Endothelial cell of umbilical vein (primary cell): ENCODE data around the gene SF3B1. TPM values are rescaled to one million over a fixed set of nuclear protein-coding genes. Genes with fewer than 3 reads are reported as not detected.
"Not testable (repeated sequence)": the region's sequence is repeated elsewhere in the genome, so short reads cannot be mapped to it uniquely, and the experiment has no call there.

Source experiments
- BruUV-seq: library from RNA; stranded (reverse); fragments of 400-500 nt; replicated peaks from 2 replicates; lab custom pipeline; 2021; lab: Mats Ljungman, UMichigan
- CTCF ChIA-PET: fragments of 300-600, 350-600 bp; sonication (Branson Sonifier 250); formaldehyde crosslinking; loops from one replicate; lab custom pipeline; 2021; ENCODE audit warnings: antibody characterized with exemption, inconsistent platforms; lab: Charles Lee
- POLR2A ChIA-PET: fragments of 300-600, 350-600 bp; sonication (Branson Sonifier 250); formaldehyde crosslinking; loops from one replicate; lab custom pipeline; 2021; ENCODE audit warnings: antibody characterized with exemption, inconsistent platforms; lab: Charles Lee
- DNase-seq: peaks from one replicate; pipeline ENCODE4 v3.0.0-alpha.2; 2011; ENCODE audit warnings: low read depth, low spot score
- FAIRE-seq: peaks from 2 replicates; lab custom pipeline; 2011; peaks lifted over from hg19 to GRCh38; lab: Jason Lieb, UNC
- H2AFZ ChIP-seq: 2 replicates; pipeline ENCODE4 v1.6.0; 2012; ENCODE audit warnings: low read depth, low read length, control low read depth, inconsistent platforms
- H3K27ac ChIP-seq: 2 replicates; pipeline ENCODE4 v1.5.1; 2011; ENCODE audit warnings: low read depth, mild to moderate bottlenecking, control low read depth, low read length, moderate library complexity; ENCODE audit not compliant: insufficient read depth
- H3K27me3 ChIP-seq, 2 experiments: 2 replicates each; pipeline versions ENCODE4 v1.6.0 to v1.6.1; 2011; ENCODE audit warnings: low read length in 2 of 2, mixed read lengths in 1 of 2; ENCODE audit not compliant: control insufficient read depth in 2 of 2, insufficient read depth in 2 of 2
- H3K36me3 ChIP-seq, 2 experiments: 2 replicates in 1 of 2; 3 replicates in 1 of 2; pipeline ENCODE4 v1.5.1; 2011; ENCODE audit warnings: low read length in 2 of 2, mild to moderate bottlenecking in 1 of 2, moderate library complexity in 1 of 2; ENCODE audit not compliant: control insufficient read depth in 2 of 2, insufficient read depth in 2 of 2; ENCODE audit errors: extremely low read depth in 1 of 2
- H3K4me1 ChIP-seq: 3 replicates; pipeline ENCODE4 v1.5.1; 2011; ENCODE audit warnings: mild to moderate bottlenecking, low read length; ENCODE audit not compliant: control insufficient read depth, insufficient read depth; ENCODE audit errors: extremely low read depth
- H3K4me2 ChIP-seq: 2 replicates; pipeline ENCODE4 v1.6.1; 2011; ENCODE audit warnings: low read length, control low read depth, mixed read lengths; ENCODE audit not compliant: insufficient read depth
- H3K4me3 ChIP-seq, 3 experiments: fragments of 200-600 bp in 1 of 3; sonication (generic), shearing (Covaris generic) in 1 of 3; replicated peaks in 1 of 3; 2 replicates each; pipeline ENCODE4 v1.5.1; 2011 to 2016; ENCODE audit warnings: control low read depth in 3 of 3, low read length in 3 of 3, mild to moderate bottlenecking in 2 of 3, inconsistent platforms in 1 of 3, low read depth in 1 of 3, moderate library complexity in 1 of 3; ENCODE audit not compliant: insufficient read depth in 1 of 3
- H3K79me2 ChIP-seq: 2 replicates; pipeline ENCODE4 v1.6.0; 2012; ENCODE audit warnings: low read length, inconsistent platforms; ENCODE audit not compliant: control insufficient read depth, insufficient read depth
- H3K9ac ChIP-seq: replicated peaks from 2 replicates; pipeline ENCODE3; 2011; ENCODE audit warnings: low read length, control low read depth; ENCODE audit not compliant: insufficient read depth; ENCODE audit errors: extremely low read depth
- H3K9me1 ChIP-seq: replicated peaks from 3 replicates; pipeline ENCODE4 v1.6.0; 2011; ENCODE audit warnings: mild to moderate bottlenecking, low read length; ENCODE audit not compliant: control insufficient read depth, insufficient read depth; ENCODE audit errors: extremely low read depth
- H3K9me3 ChIP-seq: replicated peaks from 2 replicates; pipeline ENCODE4 v1.5.1; 2012; ENCODE audit warnings: low read length, inconsistent platforms; ENCODE audit not compliant: control insufficient read depth, insufficient read depth
- H4K20me1 ChIP-seq: replicated peaks from 2 replicates; pipeline ENCODE3; 2011; ENCODE audit warnings: mild to moderate bottlenecking, low read length; ENCODE audit not compliant: control insufficient read depth, insufficient read depth; ENCODE audit errors: extremely low read depth
- MYC ChIP-seq: IDR thresholded peaks from one replicate; pipeline ENCODE4 v1.6.1; 2011; ENCODE audit warnings: mild to moderate bottlenecking, low read depth, low read length
- dilution Hi-C: fragments of 300-500 bp; cut with MboI; formaldehyde crosslinking; loops from one replicate; pipeline ENCODE4 v1.15.0; 2019; ENCODE audit warnings: low sequenced_read_pairs; ENCODE audit not compliant: extremely low pct_ligation_motif_present
- intact Hi-C: fragments of 100-400 bp; cut with micrococcal nuclease; formaldehyde crosslinking; loops from one replicate; pipeline ENCODE4 v1.10.0; 2022
- polyA plus RNA-seq, 4 experiments: library from polyadenylated mRNA; depleted of rRNA in 3 of 4; stranded (reverse) in 3 of 4; unstranded in 1 of 4; fragments of >200 nt; gene quantifications; 2 replicates each; pipeline versions ENCODE4 v1.2.1 to v1.2.3, GENCODE V29; 2011 to 2012; ENCODE audit warnings: missing spikeins in 1 of 4
- small RNA-seq: library from RNA; depleted of rRNA; stranded (forward); fragments of <200 nt; gene quantifications from one replicate; pipeline ENCODE3, GENCODE V24; 2012; ENCODE audit warnings: low replicate concordance, low read depth; ENCODE audit not compliant: insufficient read depth, insufficient read length
- total RNA-seq: library from RNA; stranded (reverse); gene quantifications from 2 replicates; pipeline ENCODE4 v1.2.3, GENCODE V29; 2021

Gene SF3B1
- total and polyA plus RNA-seq, 2 donors (not counting 3 experiments of a cell fraction or from before 2014, with no cell fraction given), result 234 to 321 TPM

DNA sequence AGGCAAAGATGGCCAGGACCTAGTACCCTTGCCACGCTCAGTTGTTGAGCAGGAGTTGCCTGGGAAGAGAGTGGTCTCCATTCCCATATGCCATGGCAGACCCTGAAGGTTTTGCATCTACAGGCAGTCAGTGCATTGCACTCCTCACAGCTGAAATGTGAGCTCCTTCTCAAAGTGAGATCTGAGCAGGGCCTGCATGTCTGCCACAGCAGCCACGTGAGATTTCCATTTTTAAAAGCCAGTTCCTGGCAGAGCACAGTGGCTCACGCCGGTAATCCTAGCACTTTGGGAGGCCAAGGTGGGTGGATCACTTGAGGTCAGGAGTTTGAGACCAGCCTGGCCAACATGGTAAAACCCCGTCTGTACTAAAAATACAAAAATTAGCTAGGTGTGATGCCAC lies 90.9 kb downstream of the SF3B1 start:
- intact Hi-C loops, H3K4me3 ChIP-seq, H4K20me1 ChIP-seq, H3K36me3 ChIP-seq, H3K9me1 ChIP-seq, H3K4me2 ChIP-seq, FAIRE-seq, CTCF ChIA-PET, BruUV-seq, H3K4me1 ChIP-seq, H3K9ac ChIP-seq, H2AFZ ChIP-seq, H3K27me3 ChIP-seq, dilution Hi-C loops, DNase-seq, H3K27ac ChIP-seq, POLR2A ChIA-PET, H3K79me2 ChIP-seq, H3K9me3 ChIP-seq: not testable (repeated sequence)

DNA sequence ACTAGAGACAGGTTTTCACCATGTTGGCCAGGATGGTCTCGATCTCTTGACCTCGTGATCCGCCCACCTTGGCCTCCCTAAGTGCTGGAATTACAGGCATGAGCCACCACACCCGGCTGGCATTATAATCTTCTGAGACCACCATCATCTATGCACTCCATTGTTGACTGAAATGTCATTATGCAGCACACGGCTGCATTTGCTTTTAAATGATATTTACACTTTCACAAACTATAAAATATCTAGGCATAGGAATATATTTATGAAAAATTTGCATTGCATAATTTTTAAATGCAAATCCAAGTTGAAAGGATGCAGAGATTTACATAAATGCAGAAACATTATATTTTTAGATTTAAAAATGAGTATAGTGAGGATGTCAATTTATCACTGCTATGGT lies 94.2 kb downstream of the SF3B1 start:
- no peaks in the 10 kb centered on the region for H3K4me1 ChIP-seq
- intact Hi-C loops, result no loop called here
- H4K20me1 ChIP-seq, result no peaks in the 10 kb centered on the region
- no peak overlapping the region for H3K9ac ChIP-seq
- no peaks in the 10 kb centered on the region for H3K9me3 ChIP-seq
- DNase-seq (no peak), FAIRE-seq (no peak)
- ChIA-PET CTCF (no interaction called here), POLR2A (no interaction called here)
- no peak overlapping the region for H3K27ac ChIP-seq
- H2AFZ ChIP-seq, result no peak overlapping the region
- H3K4me3 ChIP-seq, result no peak overlapping the region
- no TSS peak for BruUV-seq
- no peaks in the 10 kb centered on the region for H3K27me3 ChIP-seq
- H3K36me3 ChIP-seq, result no peaks in the 10 kb centered on the region
- no peaks in the 10 kb centered on the region for H3K79me2 ChIP-seq
- no peak overlapping the region for H3K4me2 ChIP-seq
- TF ChIP-seq MYC, result no peak
- dilution Hi-C loops, result no loop called here
- H3K9me1 ChIP-seq, result no peaks in the 10 kb centered on the region

Small RNA genes lying within 50 kb of the gene (small RNA-seq; reads per million reads assigned to genes)
- gene RF00394, result not detected
- gene RNU6-1029P, result not detected

Other genes starting within 250 kb of the SF3B1 start
- gene ANKRD44, start 124.2 kb downstream of the SF3B1 start, total RNA-seq, result 6.1 and 8.1 TPM in 2 replicates
- gene ANKRD44, start 124.2 kb downstream of the SF3B1 start, polyA plus RNA-seq, result 3.4 and 10.8 TPM in 2 replicates
- gene COQ10B, start 18.5 kb upstream of the SF3B1 start, total RNA-seq, result 15.1 and 19.5 TPM in 2 replicates
- 1.6 and 2.4 TPM in 2 replicates for gene COQ10B, start 18.5 kb upstream of the SF3B1 start, polyA plus RNA-seq
- gene HSPD1, start 64.8 kb upstream of the SF3B1 start, total RNA-seq, result 307 and 337 TPM in 2 replicates
- 43.8 and 73.2 TPM in 2 replicates for gene HSPD1, start 64.8 kb upstream of the SF3B1 start, polyA plus RNA-seq
- gene HSPE1, start 65.4 kb upstream of the SF3B1 start, total RNA-seq, result 137 and 145 TPM in 2 replicates
- gene HSPE1, start 65.4 kb upstream of the SF3B1 start, polyA plus RNA-seq, result 32.2 and 59.8 TPM in 2 replicates
- gene MOB4, start 81.0 kb upstream of the SF3B1 start, total RNA-seq, result 24.0 and 27.9 TPM in 2 replicates
- gene MOB4, start 81.0 kb upstream of the SF3B1 start, polyA plus RNA-seq, result 16.1 and 23.9 TPM in 2 replicates
- 8.0 and 9.9 TPM in 2 replicates for gene RFTN2, start 240.6 kb upstream of the SF3B1 start, total RNA-seq
- 5.0 and 6.1 TPM in 2 replicates for gene RFTN2, start 240.6 kb upstream of the SF3B1 start, polyA plus RNA-seq